Ovary (tissue), 9 donors: ENCODE measurements around the gene PFKFB2. TPM values are rescaled to one million over a fixed set of nuclear protein-coding genes. Genes with fewer than 3 reads are reported as not detected.

Experiments used
- DNase-seq, 5 donors: peaks; one replicate each; pipeline ENCODE4 v3.0.0-alpha.2; 2019 to 2020
- H3K27ac ChIP-seq, 2 donors: fragments of 200-600 bp; one replicate each; pipeline versions ENCODE4 v1.5.1 to v1.8.0; 2019 to 2022
- H3K27me3 ChIP-seq: fragments of 200-600 bp; one replicate; pipeline ENCODE4 v1.8.0; 2022
- H3K36me3 ChIP-seq: fragments of 200-600 bp; sonication (generic); one replicate; pipeline ENCODE4 v1.5.1; 2019
- H3K4me1 ChIP-seq: one replicate; pipeline ENCODE4 v1.8.1; 2013; ENCODE audit warnings: mild to moderate bottlenecking, moderate library complexity; ENCODE audit not compliant: insufficient read depth
- H3K4me3 ChIP-seq: fragments of 200-600 bp; sonication (generic); one replicate; pipeline ENCODE4 v1.5.1; 2017
- H3K9me3 ChIP-seq, 2 donors: fragments of 200-600 bp in 1 of 2; sonication (generic) in 1 of 2; one replicate each; pipeline versions ENCODE4 v1.5.1 to v1.8.1; 2013 to 2019; ENCODE audit warnings: mild to moderate bottlenecking in 1 of 2, moderate library complexity in 1 of 2
- EP300 ChIP-seq: sonication (generic); formaldehyde crosslinking; IDR thresholded peaks from one replicate; pipeline ENCODE4 v1.6.1; 2017; ENCODE audit warnings: antibody characterized with exemption
- POLR2A ChIP-seq: fragments of 450-650 bp; IDR thresholded peaks from one replicate; pipeline ENCODE4 v1.6.1; 2017; ENCODE audit warnings: antibody characterized with exemption, mild to moderate bottlenecking, moderate library complexity
- WGBS, 3 donors: extraction: QIAGEN DNeasy Blood & Tissue Kit in 1 of 3; methylation state at CpG; one replicate each; pipeline versions ENCODE4 v1.1.5 to v1.1.7; 2013 to 2017; 5-methylcytosine and 5-hydroxymethylcytosine counted together
- intact Hi-C, 4 donors: fragments of 100-400 bp; cut with DNase I; formaldehyde crosslinking; loops; one replicate each; pipeline versions ENCODE4 v1.11.0 to v1.15.1; 2022 to 2023
- polyA plus RNA-seq, 2 donors: library from polyadenylated mRNA; stranded (reverse); fragments of 200-250 nt in 1 of 2; fragments of 350-450 nt in 1 of 2; fragmentation: Illumina TruSeq in 1 of 2; extraction: RNeasy Lipid Tissue Mini Kit (QIAGEN cat#74804) in 1 of 2; gene quantifications; one replicate each; pipeline ENCODE4 v1.2.3, GENCODE V29; 2013 to 2014
- total RNA-seq, 7 donors: library from RNA; depleted of rRNA in 2 of 7; stranded (reverse); fragments of >200 nt in 2 of 7; fragmentation: NEBNext Ultra II Directional in 3 of 7; extraction: Animal tissue kit (Norgen Biotek cat#: 25700) in 3 of 7; gene quantifications; one replicate each; pipeline versions ENCODE4 v1.1.0 to v1.2.4, GENCODE V29; 2016 to 2023
- TF ChIP-seq, protein P1 (sequence below), 3 donors: fragments of 450-650 bp in 2 of 3; fragments of 200-600 bp in 1 of 3; IDR thresholded peaks; one replicate each; pipeline versions ENCODE4 v1.5.1 to v1.8.0; 2016 to 2022; ENCODE audit warnings: antibody characterized with exemption in 3 of 3, mild to moderate bottlenecking in 1 of 3
- donor health status: DM: no; HTN: no; CAD: no; lungs with moderate emphysema.
- donor health status: DM: no; HTN: no; CAD: no.
- donor health status: Bipolar disorder and iron deficiency.
- donor health status: DM: yes; HTN: yes; CAD: no.
- donor health status: DM: no; HTN: no; CAD: no.
- donor health status: DM: yes; HTN: yes; CAD: no.

The PFKFB2 gene
- total and polyA plus RNA-seq, 9 donors = 3.0 to 11.4 (median 7.7) TPM

DNA sequence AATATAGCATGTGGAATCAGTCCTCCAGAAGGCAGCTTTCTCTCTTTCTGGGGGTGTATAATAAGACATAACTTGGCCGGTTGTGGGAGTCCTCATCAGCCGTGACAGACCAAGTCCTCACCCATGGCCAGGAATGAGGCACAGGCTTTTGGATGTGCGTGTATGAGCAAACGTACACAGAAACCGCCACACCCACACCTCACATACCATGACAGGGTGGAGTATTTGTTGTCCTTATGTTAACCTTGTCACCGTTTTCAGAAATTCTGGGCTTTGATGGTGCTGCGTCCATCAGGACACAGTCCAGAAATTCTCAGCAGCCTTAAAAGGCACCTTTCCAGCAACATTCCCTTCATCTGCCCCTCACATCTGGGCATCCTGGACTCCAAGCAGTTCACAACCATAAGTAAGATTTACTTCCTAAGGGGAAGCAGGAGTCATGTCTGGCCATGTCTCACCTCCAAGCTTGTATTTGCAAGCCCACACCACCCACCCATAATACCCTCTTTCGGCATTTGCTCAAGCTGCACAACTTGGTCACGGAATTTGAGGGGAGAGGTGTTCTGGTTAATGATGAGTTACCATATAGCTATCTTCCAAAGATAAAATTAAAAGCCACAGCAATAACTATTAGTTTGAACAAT lies 32.9 kb upstream of the PFKFB2 start:
- DNase-seq = no peak
- WGBS, 3 donors = 86 to 88% (median 88%) methylated on average over 9 of the region's 9 CpGs
- H3K36me3 ChIP-seq = no peaks in the 10 kb centered on the region
- no peak overlapping the region for H3K27ac ChIP-seq
- TF ChIP-seq POLR2A (no peak), EP300 (no peak)
- TF ChIP-seq, protein P1, sequence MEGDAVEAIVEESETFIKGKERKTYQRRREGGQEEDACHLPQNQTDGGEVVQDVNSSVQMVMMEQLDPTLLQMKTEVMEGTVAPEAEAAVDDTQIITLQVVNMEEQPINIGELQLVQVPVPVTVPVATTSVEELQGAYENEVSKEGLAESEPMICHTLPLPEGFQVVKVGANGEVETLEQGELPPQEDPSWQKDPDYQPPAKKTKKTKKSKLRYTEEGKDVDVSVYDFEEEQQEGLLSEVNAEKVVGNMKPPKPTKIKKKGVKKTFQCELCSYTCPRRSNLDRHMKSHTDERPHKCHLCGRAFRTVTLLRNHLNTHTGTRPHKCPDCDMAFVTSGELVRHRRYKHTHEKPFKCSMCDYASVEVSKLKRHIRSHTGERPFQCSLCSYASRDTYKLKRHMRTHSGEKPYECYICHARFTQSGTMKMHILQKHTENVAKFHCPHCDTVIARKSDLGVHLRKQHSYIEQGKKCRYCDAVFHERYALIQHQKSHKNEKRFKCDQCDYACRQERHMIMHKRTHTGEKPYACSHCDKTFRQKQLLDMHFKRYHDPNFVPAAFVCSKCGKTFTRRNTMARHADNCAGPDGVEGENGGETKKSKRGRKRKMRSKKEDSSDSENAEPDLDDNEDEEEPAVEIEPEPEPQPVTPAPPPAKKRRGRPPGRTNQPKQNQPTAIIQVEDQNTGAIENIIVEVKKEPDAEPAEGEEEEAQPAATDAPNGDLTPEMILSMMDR (IDR thresholded peaks at IDR 0.05) = no peak
- H3K9me3 ChIP-seq = no peaks in the 10 kb centered on the region
- H3K27me3 ChIP-seq = no peaks in the 10 kb centered on the region
- peaks cover 4% of the 10 kb centered on the region for H3K4me1 ChIP-seq
- H3K4me3 ChIP-seq = no peak overlapping the region
- intact Hi-C loops = no loop called here

DNA sequence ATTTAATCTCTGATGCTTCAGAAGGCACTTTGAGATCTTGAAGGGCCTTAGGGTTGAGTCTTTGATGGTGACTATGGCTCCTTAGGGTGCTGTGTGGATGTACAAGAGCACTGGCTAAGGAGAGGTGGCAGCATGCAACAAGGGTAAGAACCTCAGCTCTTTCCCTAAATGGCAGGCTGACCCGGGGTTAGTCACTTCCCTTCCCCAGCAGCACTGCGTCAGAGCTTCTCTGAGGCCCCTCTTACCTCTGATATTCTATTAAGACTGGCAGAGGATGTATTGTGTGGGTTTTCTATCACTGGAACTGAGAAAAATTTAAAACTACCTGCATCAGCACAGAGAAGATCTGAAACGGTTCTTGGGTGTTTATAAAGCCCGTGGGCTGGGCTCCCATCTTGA lies 32.4 kb upstream of the PFKFB2 start:
- H3K27me3 ChIP-seq = no peaks in the 10 kb centered on the region
- no peaks in the 10 kb centered on the region for H3K9me3 ChIP-seq
- peaks cover 5% of the 10 kb centered on the region for H3K4me1 ChIP-seq
- no peak for DNase-seq
- H3K36me3 ChIP-seq = no peaks in the 10 kb centered on the region
- H3K27ac ChIP-seq = no peak overlapping the region
- intact Hi-C loops = no loop called here
- 76 to 79% (median 76%) methylated on average over 4 of the region's 4 CpGs for WGBS, 3 donors
- no peak overlapping the region for H3K4me3 ChIP-seq
- TF ChIP-seq, protein P1 (IDR thresholded peaks at IDR 0.05) = no peak
- TF ChIP-seq EP300 = no peak
- no peak for TF ChIP-seq POLR2A

DNA sequence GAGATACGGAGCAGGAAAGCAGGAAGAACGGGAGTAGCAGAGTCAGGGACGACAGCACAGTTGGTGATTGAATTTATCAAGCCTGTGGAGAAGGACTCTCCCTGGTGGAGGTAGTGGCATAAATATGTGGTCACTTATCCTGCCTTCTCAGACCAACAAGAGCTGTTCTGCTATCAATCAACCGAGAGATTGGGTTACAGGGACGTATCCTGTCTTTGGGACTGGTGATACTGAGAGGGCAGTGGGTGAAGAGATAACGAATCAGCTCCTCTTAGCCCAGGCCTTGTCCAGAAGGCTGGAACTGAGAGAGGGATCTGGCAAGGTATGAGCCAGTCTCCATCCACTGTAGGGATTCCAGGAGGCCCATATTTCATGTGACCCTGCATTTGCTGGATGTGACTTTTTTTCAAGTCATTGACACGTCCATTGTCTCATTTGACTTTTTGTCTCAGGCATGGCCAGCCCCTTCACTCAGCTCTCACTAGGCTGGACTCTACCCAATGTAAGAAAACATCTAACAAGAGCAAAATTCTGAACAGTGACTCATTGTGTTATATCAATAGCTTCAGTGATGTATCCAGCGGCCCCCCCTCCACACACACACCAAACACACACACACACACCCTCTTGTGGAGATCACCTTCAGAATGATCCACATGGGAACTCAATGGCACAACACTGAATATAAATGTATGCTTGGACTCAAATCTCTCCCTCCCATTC lies 31.8 kb upstream of the PFKFB2 start:
- no peaks in the 10 kb centered on the region for H3K27me3 ChIP-seq
- H3K36me3 ChIP-seq = no peaks in the 10 kb centered on the region
- TF ChIP-seq, protein P1 (IDR thresholded peaks at IDR 0.05) = no peak
- no peak for TF ChIP-seq EP300
- TF ChIP-seq POLR2A = no peak
- H3K27ac ChIP-seq = no peak overlapping the region
- peaks cover 7% of the 10 kb centered on the region for H3K4me1 ChIP-seq
- WGBS, 3 donors = 75 to 82% (median 79%) methylated on average over 8 of the region's 8 CpGs
- no peak overlapping the region for H3K4me3 ChIP-seq
- intact Hi-C loops = no loop called here
- DNase-seq = no peak
- no peaks in the 10 kb centered on the region for H3K9me3 ChIP-seq

DNA sequence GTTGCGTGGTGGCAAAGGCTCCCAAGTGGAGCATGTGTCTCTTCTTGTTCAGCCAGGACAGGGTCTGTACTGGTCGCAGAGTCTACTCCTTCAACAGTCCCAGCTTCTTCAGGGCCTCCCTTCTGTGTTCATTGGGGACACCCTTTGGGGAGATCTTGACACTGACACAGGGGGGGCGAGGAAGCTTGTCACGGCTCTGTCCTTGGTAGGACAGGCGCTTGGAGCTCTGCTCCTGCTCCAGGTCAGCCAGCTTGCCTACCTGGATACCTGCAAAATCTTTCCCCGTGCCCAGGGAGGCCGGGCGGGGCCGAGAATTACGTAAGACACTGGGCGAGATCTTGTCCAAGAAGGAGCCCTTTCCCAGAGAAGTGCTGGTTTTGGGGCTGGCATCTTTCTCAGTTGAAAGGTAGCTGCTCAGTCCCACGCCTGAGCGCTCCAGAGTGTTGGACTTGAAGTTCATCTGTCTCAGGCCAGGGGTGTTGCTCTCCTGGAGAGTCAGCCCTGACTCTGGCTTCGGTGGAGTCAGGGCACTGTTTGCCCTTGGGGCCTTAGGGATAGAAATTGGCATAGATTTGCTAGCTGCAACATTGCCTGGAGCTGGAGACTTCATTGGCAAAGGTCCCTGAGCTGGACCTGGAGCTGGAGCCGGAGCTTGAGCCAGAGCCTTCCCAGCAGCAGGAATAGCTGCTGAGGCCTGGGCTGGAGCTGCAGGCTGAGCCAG lies 31.0 kb upstream of the PFKFB2 start:
- no peak overlapping the region for H3K27ac ChIP-seq
- TF ChIP-seq, protein P1 (IDR thresholded peaks at IDR 0.05) = no peak
- TF ChIP-seq POLR2A (no peak), EP300 (no peak)
- WGBS, 3 donors = 91 to 95% (median 94%) methylated on average over 15 of the region's 15 CpGs
- intact Hi-C loops = no loop called here
- no peak for DNase-seq
- H3K9me3 ChIP-seq = no peaks in the 10 kb centered on the region
- H3K27me3 ChIP-seq = no peaks in the 10 kb centered on the region
- no peak overlapping the region for H3K4me3 ChIP-seq
- no peaks in the 10 kb centered on the region for H3K36me3 ChIP-seq
- H3K4me1 ChIP-seq = peaks cover 7% of the 10 kb centered on the region
